B cell (primary cell): ENCODE measurements around the gene ERCC1.

Source experiments
- EZH2 ChIP-seq: IDR thresholded peaks from 2 replicates; pipeline ENCODE4 v1.6.1; 2012; ENCODE audit warnings: borderline replicate concordance, low read depth, mild to moderate bottlenecking, moderate library complexity, low read length; ENCODE audit not compliant: insufficient read depth, poor library complexity, severe bottlenecking
- TF ChIP-seq, protein P1 (sequence below): fragments of 200-600 bp; IDR thresholded peaks from one replicate; pipeline ENCODE4 v1.8.0; 2022; ENCODE audit warnings: antibody characterized with exemption, mild to moderate bottlenecking

DNA sequence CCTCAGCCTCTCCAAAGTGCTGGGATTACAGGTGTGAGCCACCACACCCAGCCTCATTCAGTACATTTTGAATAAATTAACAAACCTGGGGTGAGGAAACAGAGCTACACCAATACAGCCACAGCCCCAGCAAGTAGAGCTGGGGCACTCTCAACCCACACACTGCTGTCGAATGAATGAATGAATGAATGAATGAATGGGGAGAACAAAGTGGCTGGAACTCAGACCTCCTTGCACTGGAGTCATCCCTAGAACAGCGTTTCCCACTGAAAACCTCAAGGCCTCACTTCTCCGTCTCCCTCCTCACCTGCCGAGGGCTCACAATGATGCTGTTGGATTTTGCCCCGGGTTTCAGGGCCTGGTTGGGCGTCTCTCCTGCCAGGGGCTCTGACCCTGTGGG is 2.8 kb downstream of the ERCC1 start:
- TF ChIP-seq, protein P1, sequence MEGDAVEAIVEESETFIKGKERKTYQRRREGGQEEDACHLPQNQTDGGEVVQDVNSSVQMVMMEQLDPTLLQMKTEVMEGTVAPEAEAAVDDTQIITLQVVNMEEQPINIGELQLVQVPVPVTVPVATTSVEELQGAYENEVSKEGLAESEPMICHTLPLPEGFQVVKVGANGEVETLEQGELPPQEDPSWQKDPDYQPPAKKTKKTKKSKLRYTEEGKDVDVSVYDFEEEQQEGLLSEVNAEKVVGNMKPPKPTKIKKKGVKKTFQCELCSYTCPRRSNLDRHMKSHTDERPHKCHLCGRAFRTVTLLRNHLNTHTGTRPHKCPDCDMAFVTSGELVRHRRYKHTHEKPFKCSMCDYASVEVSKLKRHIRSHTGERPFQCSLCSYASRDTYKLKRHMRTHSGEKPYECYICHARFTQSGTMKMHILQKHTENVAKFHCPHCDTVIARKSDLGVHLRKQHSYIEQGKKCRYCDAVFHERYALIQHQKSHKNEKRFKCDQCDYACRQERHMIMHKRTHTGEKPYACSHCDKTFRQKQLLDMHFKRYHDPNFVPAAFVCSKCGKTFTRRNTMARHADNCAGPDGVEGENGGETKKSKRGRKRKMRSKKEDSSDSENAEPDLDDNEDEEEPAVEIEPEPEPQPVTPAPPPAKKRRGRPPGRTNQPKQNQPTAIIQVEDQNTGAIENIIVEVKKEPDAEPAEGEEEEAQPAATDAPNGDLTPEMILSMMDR = no peak
- no peak for TF ChIP-seq EZH2
